IPS DF 4.7 (cell line): ENCODE data around the gene GALNT16.
"Not testable (repeated sequence)": the region's sequence is repeated elsewhere in the genome, so short reads cannot be mapped to it uniquely, and the experiment has no call there.

Source experiments
- DNase-seq: peaks from one replicate; pipeline ENCODE4 v3.0.0-alpha.2; 2013; ENCODE audit warnings: low spot score; ENCODE audit errors: extremely low read depth

Gene GALNT16

DNA sequence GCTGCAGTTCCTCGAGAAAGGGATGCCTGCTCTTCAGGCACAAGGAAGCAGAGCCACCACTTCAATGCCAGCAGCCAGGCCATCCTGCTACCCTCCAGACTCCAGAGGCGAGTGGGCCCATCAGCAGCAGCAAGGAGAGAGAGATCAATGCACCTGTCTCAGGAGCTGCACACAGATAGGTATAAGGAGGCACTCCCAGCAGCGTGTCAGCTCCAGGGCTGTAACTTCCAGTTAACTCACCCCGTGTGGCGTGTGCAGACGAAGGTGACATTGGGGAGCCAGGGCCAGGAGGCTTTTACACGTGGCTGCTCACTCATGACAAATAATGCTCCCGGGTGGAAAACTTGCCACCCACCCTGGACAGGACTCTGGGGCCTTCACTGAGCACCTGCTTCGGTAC lies 24.2 kb downstream of the GALNT16 start:
- DNase-seq: no peak

DNA sequence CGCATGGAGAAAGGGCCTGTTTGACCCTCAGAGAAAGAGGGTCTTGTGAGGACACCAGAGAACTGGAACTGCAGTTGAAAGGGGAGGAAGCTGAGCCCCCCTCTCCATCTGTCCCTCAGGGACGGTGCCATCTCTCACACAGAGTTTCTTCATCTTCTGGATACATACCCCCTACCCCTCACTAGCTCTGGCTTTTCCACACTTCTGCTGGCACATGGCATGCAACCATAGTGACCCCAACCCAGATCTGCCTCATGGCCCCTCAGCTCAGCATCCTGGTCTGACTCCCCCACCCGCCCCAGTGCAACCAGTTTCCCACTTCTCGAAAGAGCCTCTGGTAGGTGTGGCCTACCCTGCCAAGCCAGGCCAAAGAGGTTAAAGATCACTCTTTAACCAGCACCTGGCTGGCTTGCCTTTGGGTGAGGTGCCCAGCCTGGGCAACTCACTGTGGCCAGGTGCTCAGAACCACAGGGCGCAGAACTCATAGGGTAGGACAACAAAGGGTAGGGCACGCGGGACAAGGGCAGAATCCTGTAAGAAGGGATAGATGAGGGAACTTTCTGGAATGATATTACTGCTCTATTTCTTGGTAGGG lies 25.8 kb downstream of the GALNT16 start:
- DNase-seq: no peak

DNA sequence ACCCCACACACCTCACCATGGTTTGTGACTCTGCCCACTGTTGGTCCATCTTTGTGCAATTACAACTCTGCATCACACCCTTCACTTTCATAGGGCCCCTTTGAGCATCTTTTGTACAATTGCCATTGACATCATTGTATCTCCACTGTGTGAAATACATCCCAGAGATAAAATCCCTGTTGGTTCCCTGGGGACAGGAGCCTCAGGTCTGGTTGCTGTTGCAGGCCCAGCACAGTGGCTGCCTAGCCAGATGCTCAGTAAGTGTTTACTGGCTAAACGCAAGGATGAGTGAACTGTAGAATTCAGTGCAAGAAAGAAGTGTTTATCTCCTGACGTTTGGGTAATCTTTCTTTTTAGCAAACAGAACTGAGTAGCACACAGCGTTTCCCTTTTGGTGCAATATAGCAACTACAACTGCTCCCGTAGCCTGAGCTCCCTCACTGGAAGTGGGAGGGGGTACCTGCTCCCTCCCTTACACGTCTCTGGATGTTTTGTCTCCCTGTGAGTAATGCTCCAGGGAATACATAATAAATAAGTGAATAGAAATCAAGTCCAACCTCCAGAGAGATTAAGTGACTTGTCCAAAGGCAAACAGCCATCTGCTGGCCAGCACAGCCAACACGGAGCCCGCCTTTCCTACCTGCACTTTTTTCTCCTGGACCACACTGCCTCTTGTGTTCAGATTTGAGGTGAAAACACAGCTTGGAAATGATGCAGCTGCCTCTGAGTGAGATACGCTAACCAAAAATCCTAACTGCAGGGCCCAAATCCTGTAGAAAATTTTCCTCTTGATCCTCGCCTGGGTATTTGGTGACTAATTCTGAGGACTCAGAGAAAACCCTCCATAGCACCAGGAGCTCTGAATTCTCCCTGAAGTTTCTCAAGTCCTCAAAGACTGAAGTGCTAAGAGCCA lies 27.4 kb downstream of the GALNT16 start:
- no peak for DNase-seq

DNA sequence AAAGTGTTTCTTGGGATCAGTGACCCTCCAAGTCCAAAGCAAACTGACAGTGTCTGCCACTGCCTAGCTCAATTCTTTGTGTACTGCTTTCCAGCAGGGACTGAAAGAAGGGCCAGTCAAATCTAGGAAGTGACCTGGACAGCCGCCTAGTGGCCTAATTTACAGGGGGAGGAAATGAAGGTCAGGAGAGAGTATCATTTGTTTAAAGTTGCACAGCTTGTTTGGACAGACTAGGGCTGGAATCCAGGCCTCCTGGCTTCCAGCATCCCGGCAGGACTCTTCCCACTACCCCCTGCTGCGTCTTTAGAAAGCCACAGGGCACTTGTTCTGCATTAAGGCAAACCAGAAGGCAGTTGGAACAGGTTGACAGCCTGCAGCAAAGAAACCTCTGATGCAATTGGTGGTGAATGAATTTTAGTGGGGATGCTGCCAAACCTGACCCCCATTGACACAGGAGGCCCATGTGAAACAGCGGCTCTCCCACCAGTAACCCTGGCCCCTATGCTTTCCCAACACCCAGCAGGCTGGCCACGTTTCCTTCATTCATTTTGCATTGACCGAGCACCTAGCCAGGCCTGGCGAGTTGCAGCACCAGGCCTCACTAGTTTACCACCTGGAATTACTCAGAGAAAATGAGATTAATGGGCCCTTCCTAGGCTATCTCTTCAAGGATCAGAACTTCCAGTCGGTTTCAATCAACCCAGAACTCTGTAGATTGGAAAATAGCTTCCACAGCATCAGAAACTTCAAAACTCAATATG lies 28.2 kb downstream of the GALNT16 start:
- no peak for DNase-seq

DNA sequence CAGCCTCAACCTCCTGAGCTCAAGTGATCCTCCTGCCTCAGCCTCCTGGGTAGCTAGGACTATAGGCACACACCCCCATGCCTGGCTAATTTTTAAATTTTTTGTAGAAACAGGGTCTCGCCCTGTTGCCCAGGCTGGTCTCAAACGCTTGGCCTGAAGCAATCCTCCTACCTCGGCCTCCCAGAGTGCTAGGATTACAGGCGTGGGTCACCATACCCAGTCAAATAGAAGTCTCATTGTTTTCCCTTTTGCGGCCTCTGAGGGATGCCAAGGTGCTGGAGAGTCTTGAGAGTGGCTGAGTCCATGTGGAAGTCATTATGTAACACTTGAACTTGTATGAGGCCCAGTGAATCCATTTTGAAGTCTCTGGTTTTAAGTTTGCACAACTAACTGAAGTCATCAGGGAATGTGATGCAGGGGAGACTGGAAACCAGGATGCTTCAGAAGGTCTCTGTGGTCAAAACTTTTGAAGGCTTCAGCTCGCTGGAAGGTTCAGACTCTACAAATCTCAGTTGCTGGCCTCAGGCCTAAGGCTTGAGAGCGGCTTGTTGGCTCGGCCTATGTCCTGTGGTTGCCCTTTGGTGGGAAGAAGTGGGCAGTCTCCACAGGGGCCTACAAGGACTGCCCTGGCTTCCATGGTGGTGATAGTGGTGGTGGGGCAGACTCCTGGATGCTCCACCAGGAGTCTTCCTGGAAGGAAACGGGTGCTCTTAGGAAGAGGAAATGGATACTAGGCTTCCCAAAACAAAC lies 29.2 kb downstream of the GALNT16 start:
- no peak for DNase-seq

DNA sequence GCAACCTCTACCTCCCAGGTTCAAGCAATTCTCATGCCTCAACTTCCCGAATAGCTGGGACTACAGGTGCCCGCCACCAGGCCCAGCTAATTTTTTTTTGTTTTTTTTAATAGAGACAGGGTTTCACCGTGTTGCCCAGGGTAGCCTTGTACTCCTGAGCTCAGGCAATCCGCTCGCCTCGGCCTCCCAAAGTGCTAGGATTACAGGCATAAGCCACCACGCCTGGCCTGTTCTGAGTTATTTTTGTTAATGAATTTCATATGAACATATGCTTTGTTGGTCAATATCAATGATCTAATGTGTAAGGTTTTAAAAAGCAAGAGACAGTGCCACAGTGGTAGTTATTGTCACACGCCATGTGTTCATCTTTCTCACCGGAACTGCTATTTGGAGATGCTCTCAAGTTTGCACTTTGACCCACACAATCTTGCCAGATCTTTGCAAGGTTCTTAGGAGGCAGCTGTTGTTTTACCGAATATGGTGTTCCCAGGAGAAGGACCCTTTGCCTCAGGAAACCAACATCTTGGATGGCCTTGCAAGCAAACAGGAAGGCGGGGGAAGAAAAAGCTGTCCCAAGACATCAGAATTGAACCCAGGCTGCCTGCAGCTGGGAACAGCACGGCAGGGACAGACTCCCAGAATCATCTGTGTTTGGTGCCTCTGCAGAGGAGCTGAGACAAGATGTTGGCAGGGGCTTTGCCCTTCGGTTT lies 30.0 kb downstream of the GALNT16 start:
- DNase-seq: no peak

DNA sequence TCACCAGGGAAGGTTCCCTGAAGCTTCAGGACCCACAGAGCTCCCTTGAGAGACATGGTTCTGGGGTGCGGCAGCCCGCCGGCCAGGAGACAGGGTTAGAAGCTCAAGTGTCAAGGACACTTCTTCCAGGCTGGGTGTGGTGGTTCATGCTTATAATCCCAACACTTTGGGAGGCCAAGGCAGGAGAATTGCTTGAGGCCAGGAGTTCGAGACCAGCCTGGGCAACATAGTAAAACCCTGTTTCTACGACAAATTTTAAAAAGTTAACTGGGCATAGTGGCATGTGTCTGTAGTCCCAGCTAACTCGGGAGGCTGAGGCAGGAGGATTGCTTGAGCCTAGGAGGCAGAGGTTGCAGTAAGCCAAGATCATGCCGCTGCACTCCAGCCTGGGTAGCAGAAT lies 30.9 kb downstream of the GALNT16 start:
- DNase-seq: not testable (repeated sequence)

DNA sequence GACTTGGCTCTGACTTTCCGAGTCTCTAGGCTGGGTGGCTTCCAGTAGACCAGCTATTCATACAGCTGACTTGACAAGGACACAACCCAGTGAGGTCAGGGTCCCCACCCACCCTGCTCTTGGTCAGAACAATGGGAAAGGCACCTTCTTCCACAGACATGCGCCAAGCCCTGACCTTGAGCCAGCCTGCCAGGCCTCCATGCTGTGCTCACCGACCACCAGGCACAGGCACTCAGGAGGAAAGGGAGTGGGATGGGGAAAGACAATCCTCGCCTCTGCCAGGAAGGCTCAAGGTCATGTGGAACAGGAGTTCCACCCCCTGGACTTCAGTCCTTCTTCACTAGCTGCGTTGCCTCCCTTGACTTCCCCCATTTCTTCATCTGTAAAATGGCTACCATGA lies 31.4 kb downstream of the GALNT16 start:
- DNase-seq: no peak

DNA sequence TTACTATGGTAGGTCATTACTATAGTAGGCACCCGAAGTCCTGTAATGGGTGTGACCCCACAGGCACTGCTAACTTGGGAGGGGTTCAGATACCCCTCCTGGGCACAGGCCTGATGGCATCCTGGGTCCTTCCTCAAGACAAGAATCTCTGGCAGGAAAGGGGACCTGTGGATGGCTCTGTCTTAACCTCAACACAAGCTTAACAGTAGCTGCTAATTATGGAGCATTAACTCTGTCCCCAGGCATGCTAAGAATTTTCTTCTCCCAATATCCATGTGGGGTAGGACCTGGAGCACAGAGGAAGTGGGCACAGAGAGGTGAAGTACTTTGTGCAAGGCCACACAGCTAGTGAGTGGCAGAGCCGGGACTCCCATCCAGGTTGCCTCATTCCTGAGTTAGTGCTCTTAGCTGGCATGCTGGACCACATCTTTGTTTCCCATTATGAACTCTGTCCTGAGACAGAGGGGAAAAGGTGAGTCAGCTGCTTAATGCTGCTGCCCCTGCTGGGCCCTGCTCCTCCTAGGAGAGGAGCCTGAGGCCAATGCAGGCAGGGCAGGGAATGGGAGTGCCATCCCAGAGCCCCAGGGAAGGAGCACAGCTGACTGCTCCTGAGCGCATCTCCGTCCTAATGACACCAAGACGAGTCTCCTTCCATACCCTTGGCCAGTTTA lies 32.1 kb downstream of the GALNT16 start:
- no peak for DNase-seq

DNA sequence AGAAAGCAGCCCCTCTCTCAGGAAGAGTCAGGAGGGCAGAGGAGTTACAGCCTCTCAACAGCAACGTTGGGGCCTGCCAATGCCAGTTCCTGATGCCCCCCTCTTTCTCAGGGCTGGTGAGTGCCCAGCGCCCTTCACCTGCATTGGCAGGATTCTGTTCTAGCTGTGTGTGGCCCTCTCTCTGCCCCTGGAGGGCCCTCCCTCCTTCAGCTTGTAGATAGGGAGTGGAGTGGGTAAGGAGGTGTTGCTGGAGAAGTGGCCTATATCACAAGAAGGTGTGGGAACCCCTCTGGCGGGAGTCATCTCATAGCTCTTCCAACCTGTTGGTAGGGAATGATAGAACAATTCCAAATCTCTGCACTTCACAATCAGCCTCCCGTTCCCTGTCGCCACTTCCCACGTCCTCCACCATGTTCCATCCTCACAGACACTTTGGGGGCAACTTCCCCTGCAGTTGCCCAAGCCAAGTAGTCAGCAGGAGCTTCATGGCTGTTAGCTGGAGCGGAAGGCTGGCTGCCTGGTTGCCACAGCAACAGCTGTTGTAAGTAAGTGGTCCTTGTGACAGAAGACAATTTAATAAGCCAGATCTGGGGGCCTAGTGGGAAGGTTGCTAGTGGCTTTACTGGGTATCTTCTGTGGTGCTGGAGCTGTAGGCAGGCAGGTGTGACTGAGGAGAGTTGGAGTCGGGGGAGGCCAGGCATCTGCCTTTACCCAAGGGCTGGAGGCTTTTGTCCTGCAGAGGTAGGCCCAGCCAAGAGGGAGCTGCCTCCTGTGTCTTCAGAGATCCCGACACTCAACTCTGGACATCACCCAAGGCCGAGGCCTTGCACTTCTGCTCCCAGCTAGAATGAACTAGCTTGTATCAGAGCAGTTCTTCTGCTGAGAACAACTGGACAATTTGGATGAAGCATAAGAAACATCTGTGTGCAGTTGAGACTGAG lies 38.4 kb downstream of the GALNT16 start:
- no peak for DNase-seq

DNA sequence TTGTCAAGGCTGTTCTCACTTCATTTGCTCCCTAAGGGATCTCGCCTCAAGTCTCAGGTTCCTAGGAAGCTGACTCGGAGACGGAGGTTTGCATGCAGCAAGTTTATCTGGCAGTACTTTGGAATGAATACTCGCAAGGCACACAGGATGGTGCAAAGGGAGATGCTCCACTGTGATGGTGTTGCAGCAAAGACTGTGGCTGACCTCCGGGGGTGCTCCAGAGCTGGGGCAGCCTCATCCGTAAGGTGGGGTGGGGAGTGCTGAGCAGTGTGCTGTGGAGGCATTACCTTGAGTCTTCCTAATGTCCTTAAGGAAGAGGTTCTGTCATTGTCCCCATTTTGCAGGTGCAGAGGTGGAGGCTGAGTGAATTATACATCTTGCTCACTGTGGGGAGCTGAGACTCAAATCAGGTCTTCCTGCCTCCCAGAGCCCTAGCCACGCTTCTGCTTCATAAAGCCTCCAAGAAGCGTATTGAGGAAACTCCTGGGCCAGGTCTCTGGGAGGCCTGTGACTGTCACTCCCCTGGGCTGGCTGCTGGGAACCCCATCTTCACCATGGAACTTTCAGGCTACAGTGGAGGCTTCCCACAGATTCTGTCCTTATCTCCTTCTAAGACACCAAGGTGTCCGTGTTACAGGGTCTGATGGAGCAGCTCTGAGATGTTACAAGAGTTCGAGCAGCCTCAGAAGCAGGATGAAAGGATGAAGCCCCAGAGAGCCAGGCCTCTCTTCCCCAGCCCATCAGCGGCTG lies 39.5 kb downstream of the GALNT16 start:
- no peak for DNase-seq

DNA sequence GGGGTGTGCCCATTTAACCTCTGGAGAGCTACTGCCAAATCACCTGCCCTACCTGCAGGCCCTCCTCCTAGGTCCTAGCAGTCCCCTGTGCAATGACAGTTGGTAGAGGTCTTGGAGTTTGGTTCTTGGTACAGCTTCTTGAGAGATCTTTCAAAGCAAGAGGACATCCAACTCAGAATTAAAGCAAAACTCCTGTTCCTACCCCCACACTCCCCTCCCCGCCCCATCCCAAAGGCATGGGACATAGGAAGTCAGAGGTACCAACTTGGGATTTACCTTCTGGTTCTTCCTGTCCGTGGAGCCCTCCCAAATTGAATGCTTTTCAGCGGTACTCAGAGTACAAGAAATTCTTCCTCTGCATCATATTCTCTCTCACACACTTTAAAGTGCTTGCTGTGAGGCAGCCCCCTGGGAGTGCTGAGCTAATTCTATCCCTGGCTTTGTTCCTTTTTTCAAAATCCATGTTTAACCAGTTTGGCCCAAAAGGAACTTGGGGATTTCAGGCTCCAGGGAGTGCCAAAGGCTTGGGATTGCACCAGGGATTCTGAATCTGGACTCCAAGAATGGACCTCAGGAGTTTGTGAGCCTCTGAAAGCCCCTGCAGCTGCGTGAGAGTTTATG lies 40.8 kb downstream of the GALNT16 start:
- no peak for DNase-seq

DNA sequence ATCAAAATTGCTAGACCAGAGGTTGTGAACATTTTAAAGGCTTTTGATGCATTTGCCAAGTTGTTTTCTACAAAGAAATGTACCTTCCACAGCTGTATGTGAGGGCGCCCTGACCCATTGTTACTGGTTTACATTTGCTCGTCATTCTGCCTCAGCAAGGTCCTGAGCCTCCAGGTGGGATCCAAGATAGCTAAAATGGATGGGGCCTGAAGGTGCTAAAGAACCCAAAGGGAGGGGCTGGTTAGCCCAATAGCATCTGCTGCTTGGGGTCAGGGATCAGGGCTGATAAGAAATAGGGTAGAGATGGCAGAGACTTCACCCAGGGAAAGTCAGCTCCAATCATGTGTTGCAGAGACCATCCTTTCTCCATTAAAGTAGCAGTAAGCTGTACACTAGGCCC lies 43.1 kb downstream of the GALNT16 start:
- DNase-seq: no peak

DNA sequence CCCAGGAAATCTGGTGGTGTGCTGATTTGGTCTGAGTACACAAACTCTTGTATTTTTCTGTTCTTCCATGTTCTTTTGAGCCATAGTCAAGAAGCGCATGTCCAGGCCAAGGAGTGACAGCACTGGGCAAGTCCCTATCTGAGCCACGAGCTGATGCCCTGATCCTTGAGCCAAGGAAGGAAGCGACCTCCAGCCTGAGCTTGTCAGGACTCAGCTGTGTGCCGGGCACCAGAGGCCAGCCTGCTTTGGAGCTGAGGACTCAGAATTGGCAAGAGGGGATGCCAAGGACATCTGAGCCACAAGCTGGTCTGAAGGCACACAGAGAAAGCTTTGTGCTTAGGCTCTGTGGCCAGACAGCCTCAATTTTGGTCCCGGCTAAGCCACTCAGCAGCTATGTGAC lies 52.6 kb downstream of the GALNT16 start:
- no peak for DNase-seq

DNA sequence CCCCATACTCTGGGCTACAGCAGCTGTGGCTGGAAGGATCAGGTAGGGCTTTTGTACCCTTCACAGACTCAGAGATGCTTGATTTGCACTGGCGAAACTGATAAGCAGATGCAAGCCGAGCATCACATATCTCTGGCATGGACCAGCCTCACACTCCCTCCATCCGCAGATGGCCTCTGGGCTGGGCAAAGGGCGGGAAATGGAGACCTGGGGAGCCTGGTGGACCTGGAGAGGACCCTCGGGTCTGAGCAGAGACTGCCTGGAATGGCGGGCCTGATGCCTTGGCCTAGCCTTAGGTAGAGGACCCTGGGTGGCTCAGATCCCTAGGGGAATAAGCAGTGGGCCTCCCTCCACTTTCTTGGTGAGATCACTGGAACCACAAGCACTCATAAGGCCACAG lies 53.2 kb downstream of the GALNT16 start:
- DNase-seq: no peak

DNA sequence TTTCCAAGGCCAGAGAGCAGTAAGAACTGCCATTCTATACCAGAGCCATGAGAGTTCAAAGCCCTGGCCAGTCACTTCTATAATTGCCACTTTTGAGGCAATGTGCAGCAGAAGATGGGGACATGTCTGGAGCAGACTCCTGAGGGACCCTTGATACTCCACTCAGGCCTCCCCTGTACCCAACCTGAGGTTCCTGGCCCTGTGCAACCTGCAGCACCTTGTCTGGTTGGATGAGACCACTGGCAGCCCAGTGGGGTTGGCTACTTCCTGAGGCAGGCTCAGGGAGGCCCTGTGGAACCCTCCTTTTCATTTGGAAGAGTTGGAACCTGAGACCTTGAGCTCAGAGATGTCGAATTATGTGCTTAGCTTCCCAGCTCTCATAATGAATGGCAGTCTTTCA lies 54.4 kb downstream of the GALNT16 start:
- no peak for DNase-seq

DNA sequence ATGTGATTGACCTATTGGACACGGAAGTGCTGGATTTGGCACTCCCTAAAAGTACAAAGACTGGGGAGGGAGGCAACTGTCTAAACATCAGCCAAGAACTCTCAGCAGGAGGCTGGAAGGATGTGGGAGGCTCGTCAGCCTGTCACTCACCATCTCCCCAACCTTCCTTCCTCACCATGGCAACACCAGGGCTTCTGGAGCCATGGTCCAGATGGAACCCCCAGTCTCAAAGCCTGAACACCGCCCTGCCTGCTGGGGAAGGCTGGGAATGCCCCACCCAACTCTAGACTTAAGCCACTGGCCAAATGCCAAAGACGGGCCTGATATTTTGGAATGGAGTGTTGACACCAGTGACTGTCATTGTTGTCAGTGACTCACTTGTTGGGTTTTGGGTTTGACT lies 55.3 kb downstream of the GALNT16 start:
- no peak for DNase-seq

DNA sequence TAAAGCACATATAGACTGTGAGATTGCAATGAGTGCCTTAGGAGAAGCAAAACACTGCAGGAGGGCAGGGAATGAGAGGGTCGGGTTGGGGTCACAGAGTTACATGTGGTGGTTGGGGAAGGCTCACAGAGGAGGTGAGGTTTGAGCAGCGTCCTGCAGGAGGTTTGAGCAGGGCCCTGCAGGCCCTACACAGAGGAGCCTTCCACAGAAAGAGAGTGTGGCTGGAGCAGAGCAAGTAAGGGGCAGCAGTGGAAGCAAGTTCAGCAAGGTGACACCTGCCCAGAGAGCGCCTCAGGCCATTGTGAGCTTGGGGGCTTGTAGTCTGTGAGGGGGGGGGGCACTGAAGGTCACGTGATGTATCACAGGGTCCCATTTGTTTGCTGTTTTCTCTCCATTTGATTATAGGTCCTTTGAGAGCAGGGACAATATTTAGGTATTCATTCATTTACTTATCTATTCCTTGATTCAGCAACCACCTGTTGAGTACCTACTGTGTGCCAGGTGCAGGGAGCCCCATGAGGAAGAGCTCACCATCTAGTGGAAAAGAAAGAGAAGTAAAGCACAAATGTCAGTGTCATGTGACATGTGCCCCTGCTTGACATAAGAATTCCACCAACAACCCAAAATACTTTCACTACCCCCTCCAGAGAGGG lies 56.6 kb downstream of the GALNT16 start:
- DNase-seq: no peak
